ENCODE results near the gene ERF. TPM values are rescaled to one million over a fixed set of nuclear protein-coding genes. Genes with fewer than 3 reads are reported as not detected.
A peak's percentile ranks its signal among the peaks of the same experiment; 100 is the strongest.

The ERF gene
- total RNA-seq, 1 experiment from 2014 or later: 35.1 TPM

GRCh38 chr19:42287827-42288107 lies 32.8 kb upstream of the ERF start:
- Mint-ChIP-seq H3K36me3 (ENCODE audit: insufficient read depth, unreplicated experiment) (peaks cover 44% of the 10 kb centered on the region), H3K27ac (ENCODE audit: low read depth, unreplicated experiment) (no peak overlapping the region), H3K27me3 (ENCODE audit: insufficient read depth, unreplicated experiment) (no peaks in the 10 kb centered on the region), H3K9me3 (ENCODE audit: unreplicated experiment) (no peaks in the 10 kb centered on the region), H3K4me3 (ENCODE audit: unreplicated experiment) (no peak overlapping the region), H3K4me1 (ENCODE audit: insufficient read depth, unreplicated experiment) (peaks cover 21% of the 10 kb centered on the region)
- ChIA-PET CTCF (interaction anchor here (0.6 to 2.5 kb wide), 5 partner anchors 9 to 41 kb away, joined by 3 to 14 read pairs (median 4); no protein-coding TSS in a partner anchor), POLR2A (no interaction called here)
- intact Hi-C loops (cut with micrococcal nuclease): no loop called here
- TF ChIP-seq, protein P1, sequence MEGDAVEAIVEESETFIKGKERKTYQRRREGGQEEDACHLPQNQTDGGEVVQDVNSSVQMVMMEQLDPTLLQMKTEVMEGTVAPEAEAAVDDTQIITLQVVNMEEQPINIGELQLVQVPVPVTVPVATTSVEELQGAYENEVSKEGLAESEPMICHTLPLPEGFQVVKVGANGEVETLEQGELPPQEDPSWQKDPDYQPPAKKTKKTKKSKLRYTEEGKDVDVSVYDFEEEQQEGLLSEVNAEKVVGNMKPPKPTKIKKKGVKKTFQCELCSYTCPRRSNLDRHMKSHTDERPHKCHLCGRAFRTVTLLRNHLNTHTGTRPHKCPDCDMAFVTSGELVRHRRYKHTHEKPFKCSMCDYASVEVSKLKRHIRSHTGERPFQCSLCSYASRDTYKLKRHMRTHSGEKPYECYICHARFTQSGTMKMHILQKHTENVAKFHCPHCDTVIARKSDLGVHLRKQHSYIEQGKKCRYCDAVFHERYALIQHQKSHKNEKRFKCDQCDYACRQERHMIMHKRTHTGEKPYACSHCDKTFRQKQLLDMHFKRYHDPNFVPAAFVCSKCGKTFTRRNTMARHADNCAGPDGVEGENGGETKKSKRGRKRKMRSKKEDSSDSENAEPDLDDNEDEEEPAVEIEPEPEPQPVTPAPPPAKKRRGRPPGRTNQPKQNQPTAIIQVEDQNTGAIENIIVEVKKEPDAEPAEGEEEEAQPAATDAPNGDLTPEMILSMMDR (IDR thresholded peaks at IDR 0.05; ENCODE audit: unreplicated experiment): no peak
- BruUV-seq (replicated peaks): no TSS peak
- DNase-seq (ENCODE audit: unreplicated experiment): no peak

- no peak for DNase-seq (ENCODE audit: unreplicated experiment)
- no peaks in the 10 kb centered on the region for H3K9me3 Mint-ChIP-seq (ENCODE audit: unreplicated experiment)
- no peak overlapping the region for H3K27ac Mint-ChIP-seq (ENCODE audit: low read depth, unreplicated experiment)
- H3K36me3 Mint-ChIP-seq (ENCODE audit: insufficient read depth, unreplicated experiment): peaks cover 38% of the 10 kb centered on the region
- intact Hi-C loops (cut with micrococcal nuclease): no loop called here
- TF ChIP-seq, protein P1 (IDR thresholded peaks at IDR 0.05; ENCODE audit: unreplicated experiment): no peak
- no peak overlapping the region for H3K4me3 Mint-ChIP-seq (ENCODE audit: unreplicated experiment)
- no peaks in the 10 kb centered on the region for H3K27me3 Mint-ChIP-seq (ENCODE audit: insufficient read depth, unreplicated experiment)
- POLR2A ChIA-PET: no interaction called here
- TSS peak; percentile 25 for BruUV-seq (replicated peaks)
- CTCF ChIA-PET: interaction anchor here (0.6 to 2.5 kb wide), 6 partner anchors 8 to 41 kb away, joined by 3 to 14 read pairs (median 4); no protein-coding TSS in a partner anchor
- peaks cover 21% of the 10 kb centered on the region for H3K4me1 Mint-ChIP-seq (ENCODE audit: insufficient read depth, unreplicated experiment)
Observed at GRCh38 chr19:42287017-42287826, 32.3 kb upstream of the ERF start.

DNA sequence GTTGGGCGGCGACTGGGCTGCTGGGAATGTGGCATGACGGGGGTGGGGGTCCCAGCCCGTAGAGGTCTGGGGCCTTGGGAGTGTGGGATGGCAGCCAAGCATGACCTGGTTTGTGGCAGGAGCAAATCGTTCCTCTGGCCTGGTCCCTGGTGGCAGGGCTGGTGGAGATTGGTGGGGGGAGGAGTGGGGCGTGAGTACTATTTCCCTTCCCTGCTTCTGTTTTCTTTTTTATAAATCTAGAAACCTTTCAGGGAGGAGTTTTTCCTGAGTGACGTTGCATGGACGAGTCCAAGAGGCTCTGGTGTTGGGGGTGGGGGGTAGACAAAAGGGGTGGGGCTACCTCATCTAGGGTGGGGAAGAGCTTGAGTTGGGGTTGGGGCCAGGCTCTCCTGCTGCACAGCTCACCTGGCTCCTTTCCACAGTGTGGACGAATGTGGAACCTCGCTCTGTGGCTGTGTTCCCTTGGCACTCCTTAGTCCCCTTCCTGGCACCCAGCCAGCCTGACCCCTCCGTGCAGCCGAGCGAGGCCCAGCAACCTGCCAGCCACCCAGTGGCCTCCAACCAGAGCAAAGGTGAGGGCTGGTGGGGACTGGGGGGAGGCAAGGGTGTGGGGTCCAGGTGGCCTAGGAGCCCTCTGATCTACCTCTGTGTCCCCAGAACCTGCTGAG lies 31.6 kb upstream of the ERF start:
- Mint-ChIP-seq H3K9me3 (ENCODE audit: unreplicated experiment) (no peaks in the 10 kb centered on the region), H3K4me3 (ENCODE audit: unreplicated experiment) (no peak overlapping the region), H3K27ac (ENCODE audit: low read depth, unreplicated experiment) (no peak overlapping the region), H3K27me3 (ENCODE audit: insufficient read depth, unreplicated experiment) (no peaks in the 10 kb centered on the region), H3K36me3 (ENCODE audit: insufficient read depth, unreplicated experiment) (peaks cover 31% of the 10 kb centered on the region), H3K4me1 (ENCODE audit: insufficient read depth, unreplicated experiment) (peaks cover 16% of the 10 kb centered on the region)
- no peak for DNase-seq (ENCODE audit: unreplicated experiment)
- ChIA-PET CTCF (interaction anchor here (0.6 to 1.1 kb wide), 3 partner anchors 10 to 88 kb away, joined by 3 read pairs; no protein-coding TSS in a partner anchor), POLR2A (interaction anchor here (1.2 kb wide), 1 partner anchor 42 kb away, joined by 3 read pairs; no protein-coding TSS in a partner anchor)
- no TSS peak for BruUV-seq (replicated peaks)
- intact Hi-C loops (cut with micrococcal nuclease): no loop called here
- TF ChIP-seq, protein P1 (IDR thresholded peaks at IDR 0.05; ENCODE audit: unreplicated experiment): no peak

DNA sequence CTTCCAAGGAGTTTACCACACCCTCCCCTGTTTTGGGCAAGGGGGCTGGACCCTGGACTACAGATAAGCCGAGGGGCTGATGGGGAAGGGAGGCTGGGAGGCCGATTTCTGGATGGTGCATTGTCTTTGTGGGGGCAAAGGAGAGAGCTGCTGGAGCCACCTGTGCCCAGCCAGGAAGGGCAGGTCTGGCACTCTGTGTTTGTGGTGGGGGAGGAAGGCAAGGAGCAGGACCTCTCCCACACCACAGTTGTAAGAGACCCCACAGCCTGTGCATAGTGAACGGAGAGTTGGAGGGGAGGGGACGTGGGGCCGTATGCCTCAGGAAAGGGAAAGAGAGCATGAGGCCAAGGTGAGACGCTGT lies 31.0 kb upstream of the ERF start:
- Mint-ChIP-seq H3K4me3 (ENCODE audit: unreplicated experiment) (peak overlapping the region; percentile 72), H3K27me3 (ENCODE audit: insufficient read depth, unreplicated experiment) (no peaks in the 10 kb centered on the region), H3K36me3 (ENCODE audit: insufficient read depth, unreplicated experiment) (peaks cover 27% of the 10 kb centered on the region), H3K27ac (ENCODE audit: low read depth, unreplicated experiment) (no peak overlapping the region), H3K4me1 (ENCODE audit: insufficient read depth, unreplicated experiment) (peaks cover 15% of the 10 kb centered on the region), H3K9me3 (ENCODE audit: unreplicated experiment) (no peaks in the 10 kb centered on the region)
- intact Hi-C loops (cut with micrococcal nuclease): no loop called here
- ChIA-PET POLR2A (interaction anchor here (1.2 to 1.7 kb wide), 2 partner anchors 16 to 41 kb away, joined by 3 to 10 read pairs; partner anchors contain the start of genes PAFAH1B3 and PRR19), CTCF (interaction anchor here (0.6 to 1.1 kb wide), 4 partner anchors 10 to 89 kb away, joined by 3 read pairs; no protein-coding TSS in a partner anchor)
- BruUV-seq (replicated peaks): no TSS peak
- TF ChIP-seq, protein P1 (IDR thresholded peaks at IDR 0.05; ENCODE audit: unreplicated experiment): no peak
- no peak for DNase-seq (ENCODE audit: unreplicated experiment)
